GM13976 (cell line): Measurements from ENCODE around the gene LRRC4.

Source experiments
- DNase-seq: peaks from one replicate; pipeline ENCODE4 v3.0.0; 2012; ENCODE audit warnings: low spot score
- in situ Hi-C: fragments of 300-500 bp; cut with MboI; formaldehyde crosslinking; loops from one replicate; pipeline ENCODE4 v1.12.0; 2022; ENCODE audit warnings: low sequenced_read_pairs, mixed read lengths, inconsistent platforms; ENCODE audit not compliant: unreplicated experiment
- TF ChIP-seq, protein P1 (sequence below): IDR thresholded peaks from 2 replicates; pipeline ENCODE4 v1.5.1; 2012; ENCODE audit warnings: borderline replicate concordance, mild to moderate bottlenecking; ENCODE audit not compliant: insufficient read depth; ENCODE audit errors: extremely low read depth, missing control alignments, control extremely low read depth

The LRRC4 gene

DNA sequence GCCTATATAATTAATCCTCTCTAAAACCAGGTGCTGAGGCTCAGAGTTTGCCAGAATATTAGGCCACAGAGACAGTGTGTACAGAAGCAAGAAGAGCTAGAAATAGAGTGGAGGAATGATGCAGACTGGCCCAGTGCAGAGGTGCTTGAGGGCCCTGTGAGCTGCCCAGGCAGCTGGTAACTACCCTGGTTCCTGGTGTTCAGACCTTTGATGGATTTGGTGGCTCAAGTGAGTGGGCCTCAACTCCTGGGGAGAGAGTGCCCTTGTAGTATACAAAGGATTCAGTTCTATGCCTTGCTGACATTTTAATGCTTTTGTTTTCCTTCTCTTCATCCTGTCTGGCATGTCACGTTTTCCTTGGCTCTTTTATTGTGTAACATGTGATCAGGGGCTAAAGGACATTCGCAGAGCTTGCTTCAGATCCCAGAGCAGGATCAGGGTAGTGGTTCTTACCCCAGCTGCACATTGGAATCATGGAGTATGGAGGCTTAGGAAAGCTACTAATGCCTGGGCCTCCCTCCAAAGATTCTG is 20.0 kb downstream of the LRRC4 start:
- DNase-seq, result no peak
- TF ChIP-seq, protein P1, sequence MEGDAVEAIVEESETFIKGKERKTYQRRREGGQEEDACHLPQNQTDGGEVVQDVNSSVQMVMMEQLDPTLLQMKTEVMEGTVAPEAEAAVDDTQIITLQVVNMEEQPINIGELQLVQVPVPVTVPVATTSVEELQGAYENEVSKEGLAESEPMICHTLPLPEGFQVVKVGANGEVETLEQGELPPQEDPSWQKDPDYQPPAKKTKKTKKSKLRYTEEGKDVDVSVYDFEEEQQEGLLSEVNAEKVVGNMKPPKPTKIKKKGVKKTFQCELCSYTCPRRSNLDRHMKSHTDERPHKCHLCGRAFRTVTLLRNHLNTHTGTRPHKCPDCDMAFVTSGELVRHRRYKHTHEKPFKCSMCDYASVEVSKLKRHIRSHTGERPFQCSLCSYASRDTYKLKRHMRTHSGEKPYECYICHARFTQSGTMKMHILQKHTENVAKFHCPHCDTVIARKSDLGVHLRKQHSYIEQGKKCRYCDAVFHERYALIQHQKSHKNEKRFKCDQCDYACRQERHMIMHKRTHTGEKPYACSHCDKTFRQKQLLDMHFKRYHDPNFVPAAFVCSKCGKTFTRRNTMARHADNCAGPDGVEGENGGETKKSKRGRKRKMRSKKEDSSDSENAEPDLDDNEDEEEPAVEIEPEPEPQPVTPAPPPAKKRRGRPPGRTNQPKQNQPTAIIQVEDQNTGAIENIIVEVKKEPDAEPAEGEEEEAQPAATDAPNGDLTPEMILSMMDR, result no peak
- in situ Hi-C loops, result no loop called here

GRCh38 chr7:128010391-128011127 is 20.7 kb downstream of the LRRC4 start:
- DNase-seq, result no peak
- TF ChIP-seq, protein P1, result no peak
- in situ Hi-C loops, result no loop called here

DNA sequence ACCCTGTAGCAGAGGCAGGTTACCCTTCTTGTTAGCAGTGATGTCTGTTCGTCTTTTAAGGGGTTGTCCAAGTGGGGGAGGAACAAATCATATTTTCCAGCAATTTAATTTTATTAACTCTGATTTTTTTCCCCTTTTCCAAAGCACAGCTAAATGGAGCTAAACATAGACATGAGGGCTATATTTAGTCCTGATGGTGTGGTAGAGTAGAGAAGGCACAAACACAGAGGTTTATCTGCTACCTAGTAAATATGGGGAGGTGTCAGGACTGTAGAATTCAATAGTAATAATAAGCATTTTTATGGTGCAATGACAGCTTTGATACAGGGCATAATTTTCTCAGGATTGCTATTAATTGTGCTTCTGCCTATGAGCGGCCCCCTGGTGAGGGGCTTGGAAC is 22.5 kb downstream of the LRRC4 start:
- in situ Hi-C loops, result no loop called here
- no peak for DNase-seq

DNA sequence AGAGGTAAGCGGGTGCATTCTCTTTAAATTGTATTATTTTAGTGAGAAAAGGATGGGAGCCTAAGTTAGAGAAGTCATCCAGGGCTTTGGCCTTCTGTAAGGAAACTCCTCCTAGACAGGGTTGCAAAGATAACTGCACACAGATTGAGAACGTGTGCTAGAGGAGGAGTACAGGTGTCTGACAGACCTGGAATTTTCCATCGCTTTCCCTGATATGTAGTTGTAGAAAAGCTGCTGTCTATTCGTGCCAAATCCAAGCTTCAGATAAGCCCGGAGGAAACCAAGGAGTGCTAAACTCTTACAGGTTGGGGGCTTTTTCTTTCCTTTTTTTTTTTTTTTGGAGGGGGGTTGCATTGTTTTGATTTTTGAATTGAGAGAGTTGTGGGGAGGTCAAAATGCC is 23.1 kb downstream of the LRRC4 start:
- no peak for DNase-seq
- TF ChIP-seq, protein P1, result no peak
- in situ Hi-C loops, result no loop called here

More for the DNA sequence above, 22.5 kb downstream of the LRRC4 start:
- TF ChIP-seq, protein P1, result no peak

DNA sequence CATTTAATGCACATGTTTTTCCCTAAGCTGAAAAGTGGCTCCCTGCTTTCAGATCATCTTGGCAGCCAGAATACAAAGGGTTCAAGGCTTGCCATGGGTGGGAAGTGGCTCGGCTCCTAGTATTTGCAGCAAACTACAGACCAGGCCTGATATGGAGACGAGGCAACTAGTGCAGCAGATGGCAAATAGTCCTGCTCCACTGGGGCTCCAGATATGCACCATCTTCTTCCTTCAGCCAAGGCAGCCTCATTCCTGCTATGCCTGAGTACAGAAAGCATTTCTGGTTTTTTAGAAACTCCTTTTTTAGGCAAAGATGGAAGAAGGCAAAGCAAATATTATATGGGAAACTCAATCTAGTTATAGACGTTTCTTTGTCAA is 23.9 kb downstream of the LRRC4 start:
- in situ Hi-C loops, result no loop called here
- TF ChIP-seq, protein P1, result no peak
- DNase-seq, result no peak

DNA sequence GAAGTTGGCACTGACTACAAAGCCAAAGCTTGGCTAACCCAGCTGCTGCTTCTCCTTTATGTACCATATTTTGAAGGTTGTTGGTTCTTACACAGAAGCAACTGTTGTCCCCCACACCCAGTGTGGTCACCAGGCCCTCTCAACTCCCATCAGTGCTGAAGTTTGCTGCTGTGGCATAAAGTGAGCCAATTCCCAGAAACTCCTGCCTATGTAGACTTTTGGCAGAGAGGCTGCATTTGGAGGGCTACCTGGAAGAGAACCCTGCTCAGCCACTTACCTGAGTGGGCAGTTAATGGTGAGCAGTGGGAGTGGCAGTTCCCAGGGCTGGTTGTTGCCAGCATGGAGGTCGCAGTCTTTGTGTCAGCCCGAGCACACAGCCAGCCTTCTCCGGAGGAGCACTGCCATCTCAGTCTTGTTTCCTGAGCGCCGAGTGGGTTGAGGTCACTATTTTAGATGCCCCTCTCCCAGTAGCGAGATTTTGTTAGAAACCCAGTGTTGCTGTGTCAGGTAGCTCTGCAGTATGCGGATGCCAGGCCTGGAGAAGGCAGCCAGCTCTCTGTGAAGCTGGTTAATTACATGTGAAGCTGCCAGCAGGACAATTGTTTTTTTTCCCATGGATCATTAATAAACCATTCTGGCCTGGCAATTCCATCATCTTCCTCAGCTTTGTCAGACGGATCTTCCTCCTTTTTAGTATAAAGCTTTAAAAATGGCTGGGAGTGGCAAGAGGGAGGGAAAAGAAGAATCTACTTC is 24.5 kb downstream of the LRRC4 start:
- in situ Hi-C loops, result no loop called here
- TF ChIP-seq, protein P1, result no peak
- DNase-seq, result no peak
